Gastroesophageal sphincter (tissue), 4 donors: Measurements from ENCODE around the gene LIN9. TPM values are rescaled to one million over a fixed set of nuclear protein-coding genes. Genes with fewer than 3 reads are reported as not detected.

Experiments used
- ATAC-seq: fragments of 150-250 bp; one replicate; pipeline ENCODE4 v1.9.1; 2016; ENCODE audit warnings: mild to moderate bottlenecking, moderate library complexity
- H3K27ac ChIP-seq, 4 donors: fragments of 200-600 bp; sonication (generic) in 3 of 4; 1 replicate in 3 of 4; 2 replicates in 1 of 4; pipeline ENCODE4 v1.5.1; 2016 to 2019
- H3K27me3 ChIP-seq: fragments of 200-600 bp; sonication (generic); one replicate; pipeline ENCODE4 v1.5.1; 2019
- H3K36me3 ChIP-seq, 2 donors: fragments of 200-600 bp; sonication (generic); one replicate each; pipeline ENCODE4 v1.5.1; 2019; ENCODE audit warnings: control low read depth in 1 of 2
- H3K4me1 ChIP-seq, 3 donors: fragments of 200-600 bp; sonication (generic); 1 replicate in 2 of 3; 2 replicates in 1 of 3; pipeline ENCODE4 v1.5.1; 2016 to 2019; ENCODE audit warnings: control low read depth in 2 of 3
- H3K4me3 ChIP-seq, 2 donors: fragments of 200-600 bp; sonication (generic); one replicate each; pipeline ENCODE4 v1.5.1; 2019; ENCODE audit warnings: mild to moderate bottlenecking in 1 of 2, moderate library complexity in 1 of 2
- H3K9me3 ChIP-seq, 3 donors: fragments of 200-600 bp; sonication (generic); one replicate each; pipeline ENCODE4 v1.5.1; 2017 to 2019; ENCODE audit warnings: control low read depth in 2 of 3
- EP300 ChIP-seq: sonication (generic); formaldehyde crosslinking; IDR thresholded peaks from one replicate; pipeline ENCODE4 v1.6.1; 2017; ENCODE audit warnings: antibody characterized with exemption, mild to moderate bottlenecking
- POLR2A ChIP-seq, 2 donors: fragments of 450-650 bp; IDR thresholded peaks; one replicate each; pipeline ENCODE4 v1.6.1; 2017; ENCODE audit warnings: antibody characterized with exemption in 2 of 2, mild to moderate bottlenecking in 2 of 2, moderate library complexity in 1 of 2
- POLR2AphosphoS5 ChIP-seq: sonication (generic); formaldehyde crosslinking; IDR thresholded peaks from one replicate; pipeline ENCODE4 v1.6.1; 2017; ENCODE audit warnings: antibody characterized with exemption
- WGBS, 2 donors: methylation state at CpG; one replicate each; pipeline ENCODE4 v1.1.5; 2018; ENCODE audit warnings: low coverage in 1 of 2; 5-methylcytosine and 5-hydroxymethylcytosine counted together
- total RNA-seq, 4 donors: library from RNA; depleted of rRNA; stranded (reverse); fragments of >200 nt; gene quantifications; one replicate each; pipeline ENCODE4 v1.1.0, GENCODE V29; 2016
- TF ChIP-seq, protein P1 (sequence below), 4 experiments: fragments of 200-600 bp in 2 of 4; fragments of 450-650 bp in 2 of 4; sonication (generic) in 1 of 4; IDR thresholded peaks; one replicate each; pipeline ENCODE4 v1.5.1; 2017 to 2019; ENCODE audit warnings: antibody characterized with exemption in 4 of 4, mild to moderate bottlenecking in 2 of 4, moderate library complexity in 2 of 4

The LIN9 gene
- total RNA-seq, 4 donors from 2014 or later: 2.8 to 5.4 (median 3.4) TPM

DNA sequence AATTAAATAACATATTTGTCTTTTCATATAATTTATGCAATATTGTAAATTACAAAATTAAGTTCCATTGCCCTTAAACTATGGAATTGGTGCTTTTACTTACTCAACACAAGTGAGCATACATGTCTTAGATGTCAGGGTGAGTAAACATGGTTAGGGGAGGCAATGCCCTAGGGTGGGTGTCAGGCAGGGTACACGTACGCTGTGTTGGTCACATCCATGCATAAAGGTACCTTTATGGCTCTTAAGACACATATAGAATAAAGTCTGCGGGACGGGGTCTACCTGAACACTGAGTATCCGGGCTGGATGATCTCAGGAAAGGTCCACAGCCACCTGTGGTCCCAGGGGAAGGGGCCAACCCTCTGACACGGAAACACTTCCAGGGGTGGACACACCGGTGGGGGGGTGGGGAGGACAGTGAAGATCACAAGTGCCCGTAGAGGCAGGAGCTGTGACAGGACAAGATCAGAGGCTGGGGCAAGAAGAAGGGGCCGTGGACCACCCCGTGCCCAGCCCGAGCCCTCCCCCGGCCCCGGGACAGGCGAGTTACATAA, 720 bp downstream of the LIN9 start:
- Histone ChIP-seq H3K27me3 (no peaks in the 10 kb centered on the region), H3K9me3 (no peaks in the 10 kb centered on the region), H3K4me3 (peak overlapping the region; percentile 85 to 91), H3K27ac (peak overlapping the region in 3 of 4 donors; percentile 78 to 87 (median 78)), H3K4me1 (peaks cover 0 to 24% (median 4%) of the 10 kb centered on the region in 3 donors), H3K36me3 (no peaks in the 10 kb centered on the region)
- ATAC-seq: no peak
- WGBS, 2 donors: 8 to 10% methylated on average over 3 to 8 of the region's 14 CpGs
- TF ChIP-seq POLR2AphosphoS5: no peak
- TF ChIP-seq, protein P1, sequence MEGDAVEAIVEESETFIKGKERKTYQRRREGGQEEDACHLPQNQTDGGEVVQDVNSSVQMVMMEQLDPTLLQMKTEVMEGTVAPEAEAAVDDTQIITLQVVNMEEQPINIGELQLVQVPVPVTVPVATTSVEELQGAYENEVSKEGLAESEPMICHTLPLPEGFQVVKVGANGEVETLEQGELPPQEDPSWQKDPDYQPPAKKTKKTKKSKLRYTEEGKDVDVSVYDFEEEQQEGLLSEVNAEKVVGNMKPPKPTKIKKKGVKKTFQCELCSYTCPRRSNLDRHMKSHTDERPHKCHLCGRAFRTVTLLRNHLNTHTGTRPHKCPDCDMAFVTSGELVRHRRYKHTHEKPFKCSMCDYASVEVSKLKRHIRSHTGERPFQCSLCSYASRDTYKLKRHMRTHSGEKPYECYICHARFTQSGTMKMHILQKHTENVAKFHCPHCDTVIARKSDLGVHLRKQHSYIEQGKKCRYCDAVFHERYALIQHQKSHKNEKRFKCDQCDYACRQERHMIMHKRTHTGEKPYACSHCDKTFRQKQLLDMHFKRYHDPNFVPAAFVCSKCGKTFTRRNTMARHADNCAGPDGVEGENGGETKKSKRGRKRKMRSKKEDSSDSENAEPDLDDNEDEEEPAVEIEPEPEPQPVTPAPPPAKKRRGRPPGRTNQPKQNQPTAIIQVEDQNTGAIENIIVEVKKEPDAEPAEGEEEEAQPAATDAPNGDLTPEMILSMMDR (IDR thresholded peaks at IDR 0.05): no peak
- TF ChIP-seq EP300: no peak
- no peak for TF ChIP-seq POLR2A (IDR thresholded peaks at IDR 0.05)

DNA sequence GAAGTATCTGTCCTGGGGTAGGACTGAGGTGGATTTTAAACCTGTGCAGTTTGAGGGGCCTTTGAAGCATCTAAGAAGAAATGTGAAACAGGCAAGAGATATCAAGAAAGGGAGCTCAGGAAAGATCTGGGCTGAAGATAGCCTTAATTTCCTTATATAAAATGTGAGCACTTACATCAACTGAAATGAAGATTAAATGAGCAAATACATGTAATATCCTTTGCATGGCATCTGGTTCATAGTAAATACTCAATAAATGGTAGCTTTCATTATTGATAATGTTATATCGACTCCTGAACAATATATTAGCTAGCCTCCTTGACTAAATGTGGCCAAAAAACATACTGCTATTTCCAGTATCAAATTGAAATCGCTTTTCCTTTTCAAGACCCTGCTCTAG, 2.5 kb downstream of the LIN9 start:
- peaks cover 0 to 24% (median 4%) of the 10 kb centered on the region in 3 donors for H3K4me1 ChIP-seq
- no peak overlapping the region for H3K4me3 ChIP-seq
- WGBS, 2 donors: 91 to 95% methylated on average over 2 of the region's 2 CpGs
- H3K36me3 ChIP-seq: no peaks in the 10 kb centered on the region
- H3K27me3 ChIP-seq: no peaks in the 10 kb centered on the region
- no peak for ATAC-seq
- H3K9me3 ChIP-seq: no peaks in the 10 kb centered on the region
- TF ChIP-seq POLR2A (IDR thresholded peaks at IDR 0.05): no peak
- TF ChIP-seq, protein P1 (IDR thresholded peaks at IDR 0.05): no peak
- no peak for TF ChIP-seq POLR2AphosphoS5
- TF ChIP-seq EP300: no peak
- no peak overlapping the region for H3K27ac ChIP-seq

DNA sequence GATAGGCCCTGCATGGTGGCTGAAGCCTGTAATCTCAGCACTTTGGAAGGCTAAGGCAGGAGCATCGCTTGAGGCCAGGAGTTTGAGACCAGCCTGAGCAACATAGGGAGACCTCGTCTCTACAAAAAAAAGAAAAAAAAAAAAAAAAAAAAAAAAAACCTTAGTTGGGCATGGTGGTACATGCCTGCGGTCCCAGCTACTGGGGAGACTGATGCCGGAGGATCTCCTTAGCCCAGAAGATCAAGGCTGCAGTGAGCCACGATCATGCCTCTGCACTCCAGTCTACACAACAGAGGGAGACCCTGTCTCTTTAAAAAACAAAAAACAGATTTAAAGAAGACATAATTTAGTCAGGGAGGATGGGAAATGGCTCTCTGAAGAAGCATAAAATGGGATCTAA, 3.8 kb downstream of the LIN9 start:
- WGBS, 2 donors: 75 to 93% methylated on average over 2 to 3 of the region's 5 CpGs
- H3K27me3 ChIP-seq: no peaks in the 10 kb centered on the region
- H3K4me3 ChIP-seq: no peak overlapping the region
- TF ChIP-seq, protein P1 (IDR thresholded peaks at IDR 0.05): no peak
- TF ChIP-seq POLR2AphosphoS5 (no peak), EP300 (no peak), POLR2A (IDR thresholded peaks at IDR 0.05) (no peak)
- peaks cover 0 to 4% of the 10 kb centered on the region in 2 donors for H3K36me3 ChIP-seq
- no peak for ATAC-seq
- peaks cover 0 to 22% (median 4%) of the 10 kb centered on the region in 3 donors for H3K4me1 ChIP-seq
- H3K27ac ChIP-seq: no peak overlapping the region
- H3K9me3 ChIP-seq: no peaks in the 10 kb centered on the region

DNA sequence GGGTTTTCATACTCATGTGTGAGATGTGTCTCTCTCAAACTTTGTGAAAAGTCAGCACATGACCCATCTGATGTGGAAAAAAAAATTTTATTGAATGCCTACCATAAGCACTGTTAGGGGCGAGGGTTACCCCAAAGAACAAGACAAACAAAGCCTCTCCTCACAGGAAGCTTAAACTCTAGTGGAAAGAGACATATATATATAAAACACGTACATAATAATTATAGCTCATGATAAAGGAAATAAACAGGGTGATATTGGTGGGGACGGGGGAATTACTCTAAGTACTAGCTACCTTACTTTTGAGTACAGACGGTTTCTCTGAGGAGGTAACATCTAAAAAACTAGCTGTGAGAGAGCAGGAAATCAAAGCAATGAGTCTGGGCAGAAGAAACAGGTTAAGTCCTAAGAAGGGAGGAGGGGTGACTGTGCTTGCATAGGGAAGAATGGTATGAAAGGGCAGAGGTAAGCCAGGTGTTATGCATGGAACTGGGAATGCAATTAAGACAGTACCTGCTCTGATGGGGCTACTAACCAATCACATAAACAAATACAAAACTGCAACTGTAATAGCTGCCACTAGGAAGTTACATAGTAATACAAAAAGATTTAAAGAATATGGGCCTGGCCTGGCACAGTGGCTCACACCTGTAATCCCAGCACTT, 4.5 kb downstream of the LIN9 start:
- no peak for ATAC-seq
- Histone ChIP-seq H3K4me1 (peaks cover 0 to 14% (median 0%) of the 10 kb centered on the region in 3 donors), H3K4me3 (no peak overlapping the region), H3K9me3 (no peaks in the 10 kb centered on the region), H3K27me3 (no peaks in the 10 kb centered on the region), H3K27ac (no peak overlapping the region), H3K36me3 (peaks cover 0 to 9% of the 10 kb centered on the region in 2 donors)
- 83 to 90% methylated on average over 4 of the region's 4 CpGs for WGBS, 2 donors
- TF ChIP-seq POLR2A (IDR thresholded peaks at IDR 0.05): no peak

DNA sequence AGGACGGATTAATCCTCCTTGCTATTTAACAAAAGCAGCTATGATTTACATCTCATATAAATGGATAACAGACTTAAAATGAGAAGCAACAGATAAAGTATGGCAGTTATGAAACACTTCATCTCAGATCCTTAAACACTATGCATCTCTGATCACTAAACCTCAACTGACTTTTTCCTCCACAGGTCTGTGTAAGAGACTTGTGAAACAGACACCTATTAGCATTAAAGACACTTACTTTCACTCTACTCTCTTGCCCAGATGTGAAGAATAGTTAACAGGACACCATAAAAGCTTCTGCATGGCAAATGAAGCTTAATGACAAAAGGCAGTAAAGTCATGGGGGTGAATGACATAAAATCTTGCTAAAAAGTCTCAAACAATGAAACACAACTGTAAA, 6.2 kb downstream of the LIN9 start:
- Histone ChIP-seq H3K27ac (no peak overlapping the region), H3K4me1 (peaks cover 0 to 3% (median 0%) of the 10 kb centered on the region in 3 donors), H3K9me3 (no peaks in the 10 kb centered on the region), H3K4me3 (no peak overlapping the region), H3K36me3 (peaks cover 0 to 18% of the 10 kb centered on the region in 2 donors), H3K27me3 (no peaks in the 10 kb centered on the region)
- TF ChIP-seq POLR2AphosphoS5 (no peak), EP300 (no peak), POLR2A (IDR thresholded peaks at IDR 0.05) (no peak)
- TF ChIP-seq, protein P1 (IDR thresholded peaks at IDR 0.05): no peak
- 80 to 100% methylated on average over 1 of the region's 1 CpG for WGBS, 2 donors
- ATAC-seq: no peak
